Neuronal stem cell (in vitro differentiated cells): ENCODE measurements around the gene MEGF9.

Experiments used
- DNase-seq: peaks from one replicate; pipeline ENCODE4 v3.0.0-alpha.2; 2013; ENCODE audit warnings: low spot score
- H2AFZ ChIP-seq: one replicate; pipeline ENCODE4 v1.6.1; 2013; ENCODE audit warnings: mild to moderate bottlenecking, low read length, inconsistent platforms
- H2AK5ac ChIP-seq: 2 replicates; pipeline ENCODE4 v1.6.1; 2013; ENCODE audit warnings: low read depth, mild to moderate bottlenecking, inconsistent platforms, low read length, moderate library complexity, mixed read lengths
- H2BK120ac ChIP-seq: 2 replicates; pipeline ENCODE4 v1.6.1; 2013; ENCODE audit warnings: low read depth, mild to moderate bottlenecking, inconsistent platforms, low read length, moderate library complexity, mixed read lengths
- H2BK12ac ChIP-seq: one replicate; pipeline ENCODE4 v1.6.1; 2013; ENCODE audit warnings: low read length, inconsistent platforms
- H2BK15ac ChIP-seq: 2 replicates; pipeline ENCODE4 v1.6.1; 2013; ENCODE audit warnings: mild to moderate bottlenecking, low read length, inconsistent platforms, mixed read lengths
- H2BK5ac ChIP-seq: one replicate; pipeline ENCODE4 v1.6.1; 2013; ENCODE audit warnings: inconsistent platforms, mild to moderate bottlenecking, low read length, moderate library complexity
- H3K14ac ChIP-seq: one replicate; pipeline ENCODE4 v1.6.1; 2013; ENCODE audit warnings: low read length, inconsistent platforms
- H3K18ac ChIP-seq: 2 replicates; pipeline ENCODE4 v1.6.1; 2013; ENCODE audit warnings: low read length, inconsistent platforms
- H3K23ac ChIP-seq: 2 replicates; pipeline ENCODE4 v1.6.1; 2013; ENCODE audit warnings: low read depth, mild to moderate bottlenecking, mixed read lengths, low read length, inconsistent platforms; ENCODE audit not compliant: poor library complexity
- H3K27ac ChIP-seq: replicated peaks from 3 replicates; pipeline ENCODE4 v1.5.1; 2013; ENCODE audit warnings: low read length, inconsistent platforms
- H3K27me3 ChIP-seq, 3 experiments: 2 replicates each; pipeline ENCODE4 v1.6.1; 2013; ENCODE audit warnings: low read length in 3 of 3, mild to moderate bottlenecking in 2 of 3, inconsistent platforms in 1 of 3, low read depth in 1 of 3, mixed read lengths in 1 of 3, moderate library complexity in 1 of 3; ENCODE audit not compliant: control insufficient read depth in 3 of 3, insufficient read depth in 3 of 3
- H3K36me3 ChIP-seq, 2 donors: replicated peaks in 1 of 2; 2 replicates each; pipeline ENCODE4 v1.6.1; 2013; ENCODE audit warnings: low read length in 2 of 2; ENCODE audit not compliant: control insufficient read depth in 2 of 2, insufficient read depth in 2 of 2
- H3K4ac ChIP-seq: 2 replicates; pipeline ENCODE4 v1.6.1; 2013; ENCODE audit warnings: inconsistent platforms, mild to moderate bottlenecking, low read length, moderate library complexity
- H3K4me1 ChIP-seq, 2 donors: 1 replicate in 1 of 2; 2 replicates in 1 of 2; pipeline ENCODE4 v1.6.1; 2013; ENCODE audit warnings: low read length in 2 of 2, low read depth in 1 of 2; ENCODE audit not compliant: control insufficient read depth in 2 of 2, insufficient read depth in 1 of 2
- H3K4me2 ChIP-seq: one replicate; pipeline ENCODE4 v1.6.1; 2013; ENCODE audit warnings: mild to moderate bottlenecking, low read length, inconsistent platforms; ENCODE audit not compliant: insufficient read depth, poor library complexity, severe bottlenecking
- H3K4me3 ChIP-seq, 2 donors: 2 replicates each; pipeline ENCODE4 v1.5.1; 2013; ENCODE audit warnings: low read length in 2 of 2, mild to moderate bottlenecking in 2 of 2, inconsistent platforms in 1 of 2, moderate library complexity in 1 of 2
- H3K79me1 ChIP-seq: one replicate; pipeline ENCODE4 v1.6.1; 2013; ENCODE audit warnings: low read depth, mild to moderate bottlenecking, inconsistent platforms, low read length, moderate library complexity
- H3K9ac ChIP-seq: one replicate; pipeline ENCODE4 v1.6.1; 2013; ENCODE audit warnings: mild to moderate bottlenecking, low read depth, low read length, inconsistent platforms; ENCODE audit not compliant: poor library complexity
- H3K9me3 ChIP-seq, 2 donors: replicated peaks in 1 of 2; 2 replicates each; pipeline versions ENCODE3 to v1.6.1; 2013; ENCODE audit warnings: low read length in 2 of 2, mild to moderate bottlenecking in 2 of 2, inconsistent platforms in 1 of 2, low read depth in 1 of 2, mixed read lengths in 1 of 2, moderate library complexity in 1 of 2; ENCODE audit not compliant: control insufficient read depth in 2 of 2, insufficient read depth in 1 of 2
- H4K8ac ChIP-seq: one replicate; pipeline ENCODE4 v1.6.1; 2013; ENCODE audit warnings: low read depth, mild to moderate bottlenecking, inconsistent platforms, low read length, moderate library complexity
- H4K91ac ChIP-seq: one replicate; pipeline ENCODE4 v1.6.1; 2013; ENCODE audit warnings: low read length, low read depth, mild to moderate bottlenecking, inconsistent platforms; ENCODE audit not compliant: poor library complexity
- WGBS, 2 donors: extraction: QIAGEN DNeasy Blood & Tissue Kit; methylation state at CpG; one replicate each; pipeline ENCODE4 v1.1.7; 2013; ENCODE audit warnings: missing lambda C conversion rate in 2 of 2, mixed read lengths in 1 of 2; ENCODE audit not compliant: insufficient read length in 2 of 2, insufficient replicate concordance in 1 of 2; ENCODE audit errors: extremely low coverage in 2 of 2; 5-methylcytosine and 5-hydroxymethylcytosine counted together

Gene MEGF9

GRCh38 chr9:120662513-120662912, 51.8 kb downstream of the MEGF9 start:
- Histone ChIP-seq H4K8ac (no peak overlapping the region), H3K9me3 (peaks cover 0 to 11% of the 10 kb centered on the region in 2 donors), H2BK120ac (no peak overlapping the region), H3K27me3 (no peaks in the 10 kb centered on the region), H3K18ac (no peak overlapping the region), H2BK15ac (no peak overlapping the region), H3K4me3 (no peak overlapping the region), H3K4me1 (peaks cover 1 to 16% of the 10 kb centered on the region in 2 donors), H3K79me1 (no peaks in the 10 kb centered on the region), H2BK12ac (no peak overlapping the region), H2BK5ac (no peak overlapping the region), H3K4me2 (no peak overlapping the region), H3K23ac (no peak overlapping the region), H3K4ac (no peak overlapping the region), H4K91ac (no peak overlapping the region), H3K14ac (no peak overlapping the region), H3K27ac (no peak overlapping the region), H3K36me3 (peaks cover 0 to 14% of the 10 kb centered on the region in 2 donors), H3K9ac (no peak overlapping the region), H2AFZ (no peak overlapping the region), H2AK5ac (no peak overlapping the region)
- no peak for DNase-seq
- no CpG with 5 or more reads among the region's 8 CpGs for WGBS, 2 donors

- Histone ChIP-seq H3K27me3 (no peaks in the 10 kb centered on the region), H2AK5ac (no peak overlapping the region), H3K36me3 (peaks cover 0 to 20% of the 10 kb centered on the region in 2 donors), H3K4me1 (peaks cover 1 to 15% of the 10 kb centered on the region in 2 donors), H3K23ac (no peak overlapping the region), H2BK120ac (no peak overlapping the region), H2BK15ac (no peak overlapping the region), H3K4me2 (no peak overlapping the region), H2AFZ (no peak overlapping the region), H4K8ac (no peak overlapping the region), H2BK5ac (no peak overlapping the region), H2BK12ac (no peak overlapping the region), H4K91ac (no peak overlapping the region), H3K18ac (no peak overlapping the region), H3K79me1 (no peaks in the 10 kb centered on the region), H3K9ac (no peak overlapping the region), H3K4me3 (no peak overlapping the region), H3K4ac (no peak overlapping the region), H3K14ac (no peak overlapping the region), H3K9me3 (no peaks in the 10 kb centered on the region), H3K27ac (no peak overlapping the region)
- no CpG with 5 or more reads among the region's 2 CpGs for WGBS, 2 donors
- DNase-seq, result no peak
Measured at GRCh38 chr9:120659676-120660075, 54.6 kb downstream of the MEGF9 start.

- DNase-seq, result no peak
- no peak overlapping the region for H3K18ac ChIP-seq
- no peaks in the 10 kb centered on the region for H3K27me3 ChIP-seq
- WGBS, 2 donors, result no CpG with 5 or more reads among the region's 3 CpGs
- H2BK5ac ChIP-seq, result no peak overlapping the region
- no peak overlapping the region for H3K23ac ChIP-seq
- H3K27ac ChIP-seq, result no peak overlapping the region
- peaks cover 1% of the 10 kb centered on the region for H3K79me1 ChIP-seq
- no peak overlapping the region for H3K4ac ChIP-seq
- no peaks in the 10 kb centered on the region for H3K9me3 ChIP-seq
- H2BK12ac ChIP-seq, result no peak overlapping the region
- H3K36me3 ChIP-seq, result peaks cover 0 to 20% of the 10 kb centered on the region in 2 donors
- H3K14ac ChIP-seq, result no peak overlapping the region
- H2AFZ ChIP-seq, result no peak overlapping the region
- H3K4me3 ChIP-seq, result no peak overlapping the region
- no peak overlapping the region for H2BK120ac ChIP-seq
- no peak overlapping the region for H2BK15ac ChIP-seq
- H2AK5ac ChIP-seq, result no peak overlapping the region
- H3K4me1 ChIP-seq, result peaks cover 1 to 10% of the 10 kb centered on the region in 2 donors
- no peak overlapping the region for H4K91ac ChIP-seq
- no peak overlapping the region for H3K4me2 ChIP-seq
- H3K9ac ChIP-seq, result no peak overlapping the region
- H4K8ac ChIP-seq, result no peak overlapping the region
Measured at GRCh38 chr9:120659209-120659608, 55.1 kb downstream of the MEGF9 start.

GRCh38 chr9:120655005-120655622, 59.2 kb downstream of the MEGF9 start:
- DNase-seq, result no peak
- H2AFZ ChIP-seq, result no peak overlapping the region
- peaks cover 0 to 20% of the 10 kb centered on the region in 2 donors for H3K36me3 ChIP-seq
- no peak overlapping the region for H3K4ac ChIP-seq
- H3K27ac ChIP-seq, result no peak overlapping the region
- WGBS, 2 donors, result no CpG with 5 or more reads among the region's 4 CpGs
- H3K23ac ChIP-seq, result no peak overlapping the region
- H4K8ac ChIP-seq, result no peak overlapping the region
- H3K4me2 ChIP-seq, result no peak overlapping the region
- H3K9ac ChIP-seq, result no peak overlapping the region
- H2BK15ac ChIP-seq, result no peak overlapping the region
- no peak overlapping the region for H4K91ac ChIP-seq
- H3K18ac ChIP-seq, result no peak overlapping the region
- H3K4me3 ChIP-seq, result no peak overlapping the region
- H3K4me1 ChIP-seq, result no peaks in the 10 kb centered on the region
- peaks cover 1% of the 10 kb centered on the region for H3K79me1 ChIP-seq
- H2AK5ac ChIP-seq, result no peak overlapping the region
- H3K9me3 ChIP-seq, result no peaks in the 10 kb centered on the region
- no peak overlapping the region for H2BK5ac ChIP-seq
- no peak overlapping the region for H2BK120ac ChIP-seq
- no peak overlapping the region for H3K14ac ChIP-seq
- no peaks in the 10 kb centered on the region for H3K27me3 ChIP-seq
- no peak overlapping the region for H2BK12ac ChIP-seq
